GM21515 (cell line): ENCODE results near the gene AHCY.
"Not testable (repeated sequence)": the region's sequence is repeated elsewhere in the genome, so short reads cannot be mapped to it uniquely, and the experiment has no call there.

Source experiments
- ATAC-seq: cut with Tn5 transposase; IDR thresholded peaks from one replicate; pipeline ENCODE4 v1.9.1; 2021; ENCODE audit not compliant: unreplicated experiment

Gene AHCY

DNA sequence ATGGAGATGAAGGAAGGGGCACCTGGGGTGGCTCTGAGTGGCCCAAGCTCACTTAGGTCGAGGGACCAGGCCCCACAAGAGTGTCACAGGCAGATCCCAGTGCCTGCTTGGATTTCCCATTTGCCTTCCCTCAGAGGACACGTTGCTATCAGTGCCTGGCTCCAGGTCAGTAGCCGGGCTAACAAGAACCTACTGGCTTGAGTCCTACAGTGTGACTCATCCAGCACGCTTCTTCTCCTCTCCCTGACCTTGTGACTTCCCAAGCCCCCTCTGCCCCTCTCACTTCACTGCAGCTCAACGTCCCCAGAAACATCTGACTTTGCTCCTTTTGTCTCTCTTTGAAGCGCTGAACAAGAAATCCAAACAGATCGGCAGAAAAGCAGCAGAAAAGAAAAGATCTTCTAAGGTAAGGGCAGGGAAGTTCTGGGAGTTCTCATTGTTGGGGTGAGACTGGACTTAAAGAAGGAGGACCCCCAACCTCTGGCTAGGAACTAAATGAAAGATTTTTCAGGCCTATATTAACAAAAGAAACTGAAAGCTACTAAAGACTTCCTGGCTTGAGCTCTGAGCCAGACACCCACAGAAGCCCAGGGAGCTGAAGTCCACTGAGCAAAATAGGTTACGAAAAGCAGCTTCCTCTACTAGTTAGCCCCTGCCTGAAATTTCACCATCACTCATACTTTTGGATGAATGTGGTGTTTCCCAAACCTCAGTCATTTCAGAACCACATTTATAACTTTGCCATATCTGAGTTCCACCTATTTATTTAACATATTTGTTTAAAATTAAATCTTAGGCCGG is 40.5 kb downstream of the AHCY start:
- no peak for ATAC-seq

DNA sequence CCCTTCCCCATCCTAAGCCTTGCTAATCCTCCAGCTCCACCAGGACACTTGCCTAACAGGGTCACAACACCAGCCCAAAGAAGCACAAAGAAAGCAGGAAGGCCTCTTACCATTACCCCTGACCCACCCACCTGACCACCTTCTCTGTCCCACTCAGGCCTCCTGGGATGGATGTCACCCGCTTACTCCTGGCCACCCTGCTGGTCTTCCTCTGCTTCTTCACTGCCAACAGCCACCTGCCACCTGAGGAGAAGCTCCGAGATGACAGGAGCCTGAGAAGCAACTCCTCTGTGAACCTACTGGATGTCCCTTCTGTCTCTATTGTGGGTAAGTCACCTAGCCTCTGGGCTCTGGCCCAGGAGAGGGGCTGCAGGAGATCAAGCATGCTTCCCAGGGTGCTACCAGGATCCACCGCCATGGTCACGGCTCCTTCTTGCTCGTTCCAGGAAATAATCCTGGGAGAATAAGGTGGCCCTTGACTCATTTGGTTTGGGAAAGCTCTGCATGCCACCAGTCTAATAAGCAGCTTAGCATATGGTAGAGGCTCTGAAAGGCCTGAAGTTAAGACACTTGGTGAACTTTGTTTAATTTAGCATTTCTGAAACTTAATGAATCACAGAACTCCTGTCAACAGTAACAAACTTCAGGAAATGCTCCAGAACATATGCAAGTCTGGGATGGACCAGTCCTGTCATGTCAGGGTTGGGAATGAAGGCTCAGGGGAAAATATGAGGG is 42.8 kb downstream of the AHCY start:
- no peak for ATAC-seq

DNA sequence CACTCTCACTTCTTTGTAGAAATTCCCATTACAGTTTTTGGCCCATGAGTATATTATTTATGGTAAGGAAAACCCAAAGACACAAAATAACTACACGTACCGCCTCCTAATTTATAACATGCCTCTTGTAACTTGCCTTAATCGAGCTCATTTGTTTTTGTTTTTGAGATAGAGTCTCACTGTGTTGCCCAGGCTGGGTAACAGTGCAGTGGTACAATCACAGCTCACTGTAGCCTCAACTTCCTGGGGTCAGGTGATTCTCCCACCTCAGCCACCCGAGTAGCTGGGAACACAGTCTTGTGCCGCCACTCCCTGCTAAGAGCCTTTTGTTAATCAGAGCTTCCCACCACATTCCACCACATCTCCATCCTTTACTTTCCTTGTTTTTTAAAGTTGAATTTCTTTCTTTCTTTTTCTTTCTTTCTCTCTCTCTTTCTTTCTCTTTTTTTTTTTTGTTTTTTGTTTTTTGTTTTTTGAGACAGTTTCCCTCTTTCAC is 46.5 kb downstream of the AHCY start:
- no peak for ATAC-seq

DNA sequence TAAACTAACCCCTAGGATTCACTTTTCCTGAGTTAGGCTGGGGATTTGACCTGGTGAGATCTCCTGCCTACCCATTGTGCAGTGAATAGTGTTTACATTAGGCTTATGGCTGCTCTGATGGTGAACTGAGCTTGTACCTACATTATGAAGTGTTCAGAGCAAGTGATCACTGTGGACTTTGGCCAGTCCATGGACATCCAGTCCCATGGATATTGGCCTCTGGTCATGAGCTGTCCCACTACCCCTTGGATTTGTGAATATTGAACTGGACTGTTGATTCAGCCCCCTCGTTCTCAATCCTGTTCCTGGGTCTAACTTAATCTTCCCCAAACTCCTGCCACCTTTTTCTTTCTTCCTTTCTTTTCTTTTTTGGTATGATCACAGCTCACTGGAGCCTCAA is 48.2 kb downstream of the AHCY start:
- ATAC-seq: no peak

DNA sequence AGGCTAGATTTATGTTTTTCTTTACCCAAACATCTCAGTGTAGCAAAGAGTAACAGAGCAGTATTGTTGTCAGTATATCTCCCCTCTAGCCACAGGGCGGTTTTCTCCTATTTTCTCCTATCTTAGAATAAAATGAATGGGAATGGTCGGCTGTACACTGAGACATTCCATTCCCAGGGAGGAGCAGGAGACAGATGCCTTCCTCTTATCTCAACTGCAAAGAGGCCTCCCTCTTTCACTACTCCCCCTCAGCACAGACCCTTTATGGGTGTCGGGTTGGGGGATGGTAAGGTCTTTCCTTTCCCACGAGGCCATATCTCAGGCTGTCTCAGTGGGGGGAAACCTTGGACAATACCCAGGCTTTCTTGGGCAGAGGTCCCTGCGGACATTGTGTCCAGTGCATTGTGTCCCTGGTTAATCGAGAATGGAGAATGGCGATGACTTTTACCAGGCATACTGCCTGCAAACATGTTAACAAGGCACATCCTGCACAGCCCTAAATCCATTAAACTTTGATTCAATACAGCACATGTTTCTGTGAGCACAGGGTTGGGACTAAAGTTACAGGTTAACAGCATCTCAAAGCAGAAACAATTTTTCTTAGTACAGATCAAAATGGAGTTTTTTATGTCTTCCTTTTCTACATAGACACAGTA is 50.6 kb downstream of the AHCY start:
- not testable (repeated sequence) for ATAC-seq

- ATAC-seq: no peak
Measured at GRCh38 chr20:34251619-34252018, 51.5 kb downstream of the AHCY start.

DNA sequence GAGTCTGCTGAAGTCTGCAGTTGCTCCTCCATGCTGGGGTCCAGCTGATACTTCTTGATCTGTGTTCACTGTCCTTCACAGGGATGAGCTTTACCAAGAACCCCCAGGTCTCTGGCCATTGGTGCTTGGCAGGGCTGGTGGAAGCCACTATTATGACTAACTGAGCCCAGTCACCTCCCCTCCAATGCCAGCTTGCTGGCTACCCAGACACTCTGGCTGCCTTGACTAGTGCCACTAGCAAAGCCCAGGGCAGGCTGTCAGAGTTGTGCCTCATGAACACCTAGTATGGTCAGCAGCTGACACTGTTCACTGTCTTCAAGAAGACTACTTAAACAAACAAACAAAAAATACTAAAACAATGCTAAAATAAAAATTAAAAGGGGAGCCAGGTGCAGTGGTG is 53.1 kb downstream of the AHCY start:
- no peak for ATAC-seq

- no peak for ATAC-seq
Measured at GRCh38 chr20:34249291-34249690, 53.9 kb downstream of the AHCY start.

- no peak for ATAC-seq
Measured at GRCh38 chr20:34246126-34246626, 57.0 kb downstream of the AHCY start.

- no peak for ATAC-seq
Measured at GRCh38 chr20:34243377-34243776, 59.8 kb downstream of the AHCY start.

DNA sequence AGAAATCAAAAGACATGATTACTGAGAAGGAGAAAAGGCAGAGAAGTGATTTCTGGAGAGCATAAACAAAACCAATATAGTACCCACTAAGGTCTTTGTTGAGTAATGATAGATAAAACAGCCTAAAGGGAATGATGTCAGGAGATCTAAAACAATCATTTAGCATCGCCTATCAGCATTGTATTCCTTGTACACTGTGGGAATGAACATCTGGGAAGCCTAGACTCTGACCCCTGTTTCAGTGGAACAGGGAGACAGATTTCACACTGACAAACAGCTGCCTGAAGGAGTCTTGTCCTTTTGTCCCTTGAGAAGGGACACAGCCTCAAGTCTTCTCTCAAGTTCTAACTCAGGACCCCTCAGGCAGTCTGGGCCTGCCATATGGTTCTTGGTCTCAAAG is 60.3 kb downstream of the AHCY start:
- ATAC-seq: no peak

DNA sequence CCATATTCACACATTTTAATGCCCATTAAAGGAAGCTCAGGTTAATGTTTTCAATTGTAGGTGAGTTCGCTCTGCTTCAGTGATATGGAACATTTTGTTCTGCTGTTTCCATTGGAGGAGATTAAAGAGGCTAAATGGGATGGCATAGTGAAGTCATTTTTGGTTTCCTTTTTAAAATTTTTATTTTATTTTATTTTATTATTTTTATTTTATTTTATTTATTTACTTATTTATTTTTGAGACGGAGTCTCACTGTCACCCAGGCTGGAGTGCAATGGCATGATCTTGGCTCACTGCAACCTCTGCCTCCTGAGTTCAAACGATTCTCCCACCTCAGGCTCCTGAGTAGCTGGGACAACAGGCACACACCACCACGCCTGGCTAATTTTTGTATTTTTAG is 61.1 kb downstream of the AHCY start:
- ATAC-seq: not testable (repeated sequence)

GRCh38 chr20:34240693-34241615 is 62.2 kb downstream of the AHCY start, which contains the start of gene ASIP:
TSS of gene ASIP (plus strand) at chr20:34241423. CDS start at chr20:34260375, 18,952 bp downstream.
- no peak for ATAC-seq

GRCh38 chr20:34240121-34240520 is 63.0 kb downstream of the AHCY start:
- ATAC-seq: no peak

DNA sequence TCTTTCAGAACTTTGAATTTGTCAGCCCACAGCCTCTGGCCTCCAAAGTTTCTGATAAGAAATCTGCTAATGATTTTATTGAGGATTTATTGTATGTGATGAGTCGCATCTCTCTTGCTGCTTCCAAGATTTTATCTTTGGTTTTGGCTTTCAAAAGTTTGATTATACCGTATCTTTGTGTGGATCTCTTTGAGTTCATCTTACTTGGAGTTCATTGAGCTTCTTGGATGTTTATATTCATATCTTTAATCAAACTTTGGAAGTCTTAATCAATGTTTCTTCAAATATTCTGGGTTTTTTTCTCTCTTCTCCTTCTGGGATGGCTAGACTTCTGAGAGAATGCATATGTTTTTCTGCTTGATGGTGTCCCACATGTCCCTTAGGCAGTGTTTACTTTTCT is 65.2 kb downstream of the AHCY start:
- ATAC-seq: no peak

GRCh38 chr20:34235875-34236274 is 67.3 kb downstream of the AHCY start:
- no peak for ATAC-seq

- no peak for ATAC-seq
Measured at GRCh38 chr20:34233687-34234086, 69.5 kb downstream of the AHCY start.

DNA sequence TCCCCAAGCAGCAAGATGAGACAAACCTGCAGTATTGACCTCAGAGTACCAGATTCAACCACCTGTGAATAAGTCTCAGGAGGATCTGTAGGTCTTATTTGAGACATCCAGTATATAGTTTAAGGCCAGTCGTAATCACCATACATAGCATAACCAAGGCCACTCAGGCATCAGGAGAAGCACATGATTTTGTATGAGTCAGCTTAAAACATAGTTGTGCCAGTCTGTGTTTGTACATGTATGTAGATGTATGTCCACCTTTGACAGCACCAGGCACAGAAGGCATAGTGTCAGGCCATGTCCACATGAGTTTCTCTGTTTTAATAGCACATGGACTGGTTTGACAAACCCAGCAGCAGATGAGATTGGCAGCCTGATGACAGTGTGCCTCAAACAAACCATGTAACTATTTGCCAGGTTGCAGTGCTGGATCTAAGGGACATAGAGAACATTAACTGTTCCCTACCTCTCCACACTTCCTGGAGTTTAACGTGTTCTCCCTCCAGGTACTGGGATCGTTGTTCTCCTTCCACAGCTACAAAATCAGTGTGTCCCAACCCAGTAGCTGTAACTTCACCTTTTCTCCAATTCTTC is 70.6 kb downstream of the AHCY start:
- no peak for ATAC-seq

- ATAC-seq: no peak
Measured at GRCh38 chr20:34231634-34232033, 71.5 kb downstream of the AHCY start.
